GM18499 (cell line): ENCODE measurements around the gene PCNX3.
"Not testable (repeated sequence)": the region's sequence is repeated elsewhere in the genome, so short reads cannot be mapped to it uniquely, and the experiment has no call there.

Source experiments
- ATAC-seq: cut with Tn5 transposase; IDR thresholded peaks from one replicate; pipeline ENCODE4 v1.9.1; 2021; ENCODE audit warnings: moderate number of reproducible peaks; ENCODE audit not compliant: insufficient read depth, unreplicated experiment

Gene PCNX3

DNA sequence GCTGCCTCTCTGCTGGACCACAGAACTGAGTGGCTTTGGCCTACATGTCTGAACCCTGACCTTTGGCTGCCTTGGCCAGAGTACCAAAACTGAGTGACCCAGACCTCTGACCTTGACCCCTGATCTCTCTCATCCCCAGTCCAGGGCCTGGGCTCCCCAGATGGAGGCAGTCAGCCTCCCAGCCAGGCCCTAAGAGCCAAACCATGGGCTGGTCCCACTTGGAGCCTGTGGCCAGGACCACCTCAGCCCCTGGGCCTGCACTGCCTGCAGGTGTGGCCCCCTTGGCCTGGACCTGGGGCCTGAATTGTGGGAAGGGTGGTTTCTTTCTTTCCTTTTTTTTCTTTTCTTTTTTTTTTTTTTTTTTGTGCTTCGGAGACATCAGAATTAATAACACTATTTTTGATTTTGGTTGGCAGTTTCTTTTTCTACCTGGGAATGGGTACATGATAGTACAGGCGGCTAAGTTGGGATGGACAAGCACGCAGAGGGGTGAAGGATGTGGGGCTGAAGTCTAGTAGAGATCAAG is 21.5 kb downstream of the PCNX3 start:
- no peak for ATAC-seq

DNA sequence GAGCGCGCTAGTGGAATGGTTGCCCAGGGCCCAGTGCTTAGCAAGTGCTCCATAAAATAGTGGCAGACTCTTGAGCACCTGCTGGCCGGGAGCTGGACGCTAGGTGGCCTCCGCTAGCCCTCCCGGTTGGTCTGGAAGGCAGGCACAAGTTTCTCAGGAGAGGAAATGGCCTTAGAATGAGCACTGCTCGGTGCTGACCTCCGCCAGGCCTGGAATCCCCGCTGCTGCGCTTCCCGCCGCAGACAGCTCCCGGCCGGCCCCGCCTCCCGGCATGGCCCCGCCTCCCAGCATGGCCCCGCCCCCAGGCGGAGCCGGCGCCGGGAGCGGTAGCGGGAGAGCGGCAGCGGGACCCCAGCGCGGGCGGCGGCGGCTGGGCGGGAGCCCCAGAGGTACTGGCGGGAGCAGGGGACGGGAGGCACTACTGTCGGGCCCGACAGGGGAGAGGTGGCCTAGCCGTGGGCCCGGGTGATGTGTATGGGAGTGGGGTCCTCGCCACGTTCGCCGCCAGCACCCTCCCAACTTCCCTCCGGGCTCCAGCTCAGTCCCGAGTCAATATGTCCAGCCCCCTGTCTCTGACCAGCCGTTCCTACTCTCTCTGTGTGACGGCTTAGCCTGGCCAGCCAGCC is 22.3 kb downstream of the PCNX3 start, which contains the start of gene SIPA1:
Gene SIPA1, plus strand, starts transcription at position 308 of the 626 bp plus-strand sequence. CDS start 2,821 bp downstream, outside the sequence.
- no peak for ATAC-seq

DNA sequence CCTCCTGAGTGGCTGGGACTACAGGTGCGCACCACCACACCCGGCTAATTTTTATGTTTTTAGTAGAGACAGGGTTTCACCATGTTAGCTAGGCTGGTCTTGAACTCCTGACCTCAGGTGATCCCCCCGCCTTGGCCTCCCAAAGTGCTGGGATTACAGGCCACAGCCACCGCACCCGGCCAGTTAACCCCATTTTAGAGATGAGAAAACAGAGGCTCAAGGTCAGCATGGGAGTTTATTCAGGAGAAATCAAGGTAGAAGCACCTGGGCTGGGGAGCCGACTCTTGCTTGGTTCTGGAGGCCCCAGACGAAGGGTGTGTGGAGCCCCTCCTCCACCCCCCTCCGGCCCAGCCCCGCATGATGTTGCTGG is 23.6 kb downstream of the PCNX3 start:
- ATAC-seq: not testable (repeated sequence)

DNA sequence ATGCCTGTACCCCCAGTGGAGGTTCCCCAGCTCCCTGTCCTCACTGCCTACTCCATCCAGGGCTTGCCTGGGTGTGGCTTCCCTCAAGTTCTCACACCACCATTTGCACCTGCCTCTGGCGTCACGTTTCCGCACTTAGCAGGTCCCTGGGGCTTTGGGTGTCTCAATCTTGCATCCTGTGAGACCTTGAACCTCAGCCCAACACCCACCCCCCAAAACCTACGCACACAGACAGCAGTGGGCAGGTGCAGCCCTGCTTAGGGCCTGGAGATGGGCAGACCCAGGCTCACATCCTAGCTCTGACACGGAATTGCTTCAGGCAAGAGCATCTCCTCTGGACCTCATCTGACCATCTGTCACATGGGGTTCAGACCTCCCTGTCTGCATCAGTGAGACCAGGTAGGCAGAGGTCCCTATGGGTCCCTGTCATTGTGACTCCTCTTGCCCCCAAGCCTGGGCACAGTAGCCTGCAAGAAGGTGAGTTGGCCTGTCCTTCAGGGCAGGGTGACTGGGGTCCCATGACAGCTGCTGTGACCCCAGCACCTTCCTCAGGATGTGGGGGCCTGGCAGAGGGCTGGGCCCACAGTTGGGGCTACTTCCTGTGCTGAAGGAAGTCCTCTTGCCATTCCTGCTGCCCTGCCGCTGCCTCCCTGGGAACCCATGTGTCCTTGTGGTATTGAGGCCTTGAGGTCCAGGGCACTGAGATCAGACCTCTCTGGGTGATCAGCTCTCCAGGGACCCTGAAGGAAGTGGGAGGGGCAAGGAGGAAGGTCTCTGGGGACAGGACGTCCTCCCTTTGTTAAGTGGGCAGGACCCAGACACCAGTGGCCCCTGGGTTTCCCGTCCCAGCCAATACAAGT is 24.3 kb downstream of the PCNX3 start:
- ATAC-seq: no peak

DNA sequence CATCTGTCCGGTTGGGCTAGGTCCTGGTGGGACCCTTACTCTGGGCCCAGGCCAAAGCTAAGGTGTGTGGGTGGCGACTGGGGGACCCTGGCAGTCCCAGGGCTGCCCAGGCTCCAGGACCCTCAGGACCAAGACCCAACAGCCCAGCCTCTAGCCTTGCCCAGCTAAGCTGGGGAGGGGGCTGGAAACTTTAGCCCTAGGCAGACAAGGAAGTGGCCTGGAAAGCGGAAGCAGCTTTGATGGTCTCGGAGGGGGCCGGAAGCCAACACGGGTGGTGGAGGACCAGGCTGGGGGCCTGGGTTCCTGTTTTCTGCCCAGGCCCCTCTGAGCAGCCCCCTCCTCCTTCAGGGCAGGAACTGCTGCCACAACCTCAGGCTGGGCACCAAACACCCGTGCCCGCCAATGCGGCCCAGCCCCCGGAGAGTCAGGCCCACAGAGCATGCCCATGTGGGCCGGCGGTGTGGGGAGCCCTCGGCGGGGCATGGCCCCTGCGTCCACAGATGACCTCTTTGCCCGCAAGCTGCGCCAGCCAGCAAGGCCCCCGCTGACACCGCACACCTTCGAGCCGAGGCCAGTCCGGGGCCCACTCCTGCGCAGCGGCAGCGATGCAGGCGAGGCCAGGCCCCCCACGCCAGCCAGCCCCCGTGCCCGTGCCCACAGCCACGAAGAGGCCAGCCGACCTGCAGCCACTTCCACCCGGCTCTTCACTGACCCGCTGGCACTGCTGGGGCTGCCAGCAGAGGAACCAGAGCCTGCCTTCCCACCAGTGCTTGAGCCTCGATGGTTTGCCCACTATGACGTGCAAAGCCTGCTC is 25.1 kb downstream of the PCNX3 start:
- no peak for ATAC-seq

DNA sequence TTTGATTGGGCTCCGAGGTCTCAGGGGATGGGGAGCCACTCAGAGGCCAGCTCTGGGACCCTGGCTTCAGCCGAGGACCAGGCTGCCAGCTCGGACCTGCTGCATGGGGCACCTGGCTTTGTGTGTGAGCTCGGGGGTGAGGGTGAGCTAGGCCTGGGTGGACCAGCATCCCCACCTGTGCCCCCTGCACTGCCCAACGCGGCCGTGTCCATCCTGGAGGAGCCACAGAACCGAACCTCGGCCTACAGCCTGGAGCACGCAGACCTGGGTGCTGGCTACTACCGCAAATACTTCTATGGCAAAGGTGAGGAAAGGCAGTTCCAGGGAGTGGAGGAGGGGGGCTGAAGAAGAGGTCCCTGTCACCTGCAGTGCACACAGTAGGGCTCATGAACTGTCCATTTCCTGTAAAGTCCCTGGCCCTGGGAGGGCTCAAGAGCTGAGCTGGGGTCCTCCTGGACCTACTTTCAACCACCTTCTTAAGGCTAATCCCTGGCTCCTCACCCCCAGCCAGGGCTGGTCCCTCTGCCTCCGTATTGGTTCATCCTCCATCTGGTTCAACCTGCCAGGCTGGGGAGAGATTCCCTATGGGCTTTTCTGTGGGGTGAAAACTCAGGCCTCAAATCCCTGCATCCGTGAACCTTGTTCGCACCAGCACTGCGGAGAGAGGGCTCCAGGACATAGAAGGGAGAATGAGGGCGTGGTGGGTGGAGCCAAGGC is 25.9 kb downstream of the PCNX3 start:
- ATAC-seq: no peak

DNA sequence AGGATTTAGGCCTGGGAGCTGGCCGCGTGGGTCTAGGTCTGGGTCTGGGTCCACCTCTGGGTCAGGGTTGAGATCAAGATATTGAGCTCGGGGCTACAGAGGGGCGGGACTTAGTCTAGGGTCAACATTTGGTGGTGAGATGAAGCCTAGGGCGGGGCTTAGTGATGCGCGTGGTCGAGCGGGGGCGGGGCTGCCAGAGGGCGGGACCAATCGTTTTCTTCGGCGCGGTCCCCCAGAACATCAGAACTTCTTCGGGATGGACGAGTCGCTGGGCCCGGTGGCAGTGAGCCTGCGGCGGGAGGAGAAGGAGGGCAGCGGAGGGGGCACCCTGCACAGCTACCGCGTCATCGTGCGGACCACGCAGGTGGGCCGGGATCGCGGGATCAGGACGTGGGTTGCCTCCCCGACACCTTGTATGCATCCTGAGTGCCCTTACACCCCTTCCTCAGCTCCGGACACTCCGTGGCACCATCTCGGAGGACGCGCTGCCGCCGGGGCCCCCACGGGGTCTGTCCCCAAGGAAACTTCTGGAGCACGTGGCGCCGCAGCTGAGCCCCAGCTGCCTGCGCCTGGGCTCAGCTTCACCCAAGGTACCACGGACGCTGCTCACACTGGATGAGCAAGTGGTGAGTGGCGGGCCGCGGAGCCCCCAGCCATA is 26.6 kb downstream of the PCNX3 start:
- no peak for ATAC-seq

DNA sequence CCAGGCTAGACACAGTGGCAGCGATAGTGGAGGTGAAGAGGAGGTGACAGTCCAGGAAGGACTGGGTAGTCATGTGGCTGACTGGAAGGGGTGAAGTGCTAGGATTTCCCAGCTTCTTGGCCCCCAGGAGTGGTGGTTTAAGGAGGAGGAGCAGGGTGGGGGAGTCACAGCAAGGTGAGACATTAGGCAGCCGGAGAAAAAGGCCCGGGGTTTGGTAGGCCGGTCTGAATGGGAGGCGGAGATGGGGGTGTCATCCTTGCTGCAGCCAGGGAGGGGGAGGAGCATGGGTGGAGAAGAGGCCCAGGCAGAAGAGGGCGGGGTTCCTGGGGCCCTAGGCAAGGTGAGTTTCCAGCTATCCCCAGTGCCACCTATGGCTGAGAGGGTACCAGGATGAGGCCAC is 28.4 kb downstream of the PCNX3 start:
- no peak for ATAC-seq

DNA sequence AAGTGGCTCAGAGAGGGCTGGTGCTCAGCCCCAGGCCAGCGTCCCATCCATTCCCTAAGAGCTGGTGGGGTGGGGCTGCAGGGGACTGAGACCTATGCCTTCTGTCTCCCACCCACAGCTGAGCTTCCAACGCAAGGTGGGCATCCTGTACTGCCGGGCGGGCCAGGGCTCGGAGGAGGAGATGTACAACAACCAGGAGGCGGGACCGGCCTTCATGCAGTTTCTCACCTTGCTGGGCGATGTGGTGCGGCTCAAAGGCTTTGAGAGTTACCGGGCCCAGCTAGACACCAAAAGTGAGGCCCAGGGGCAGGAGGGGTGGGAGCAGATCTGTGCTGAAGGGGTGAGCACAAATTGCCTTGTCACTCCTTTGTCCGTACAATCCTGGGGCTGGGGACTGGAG is 29.3 kb downstream of the PCNX3 start:
- ATAC-seq: no peak

DNA sequence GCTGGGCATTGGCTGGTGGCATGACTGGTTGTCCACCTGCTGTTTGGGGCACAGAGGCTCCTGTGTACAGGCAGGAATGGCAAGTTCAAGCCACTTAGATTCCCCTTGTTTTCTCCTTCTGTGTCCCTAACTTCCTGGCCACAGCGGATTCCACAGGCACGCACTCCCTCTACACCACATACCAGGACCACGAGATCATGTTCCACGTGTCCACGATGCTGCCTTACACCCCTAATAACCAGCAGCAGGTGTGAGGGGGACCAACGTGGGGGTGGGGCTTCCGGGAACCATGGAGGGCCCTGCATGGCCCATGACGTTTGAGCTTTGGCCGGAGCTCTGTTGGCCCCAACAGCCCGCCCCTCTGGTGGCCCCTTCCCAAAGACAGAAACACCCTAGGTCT is 30.1 kb downstream of the PCNX3 start:
- no peak for ATAC-seq

DNA sequence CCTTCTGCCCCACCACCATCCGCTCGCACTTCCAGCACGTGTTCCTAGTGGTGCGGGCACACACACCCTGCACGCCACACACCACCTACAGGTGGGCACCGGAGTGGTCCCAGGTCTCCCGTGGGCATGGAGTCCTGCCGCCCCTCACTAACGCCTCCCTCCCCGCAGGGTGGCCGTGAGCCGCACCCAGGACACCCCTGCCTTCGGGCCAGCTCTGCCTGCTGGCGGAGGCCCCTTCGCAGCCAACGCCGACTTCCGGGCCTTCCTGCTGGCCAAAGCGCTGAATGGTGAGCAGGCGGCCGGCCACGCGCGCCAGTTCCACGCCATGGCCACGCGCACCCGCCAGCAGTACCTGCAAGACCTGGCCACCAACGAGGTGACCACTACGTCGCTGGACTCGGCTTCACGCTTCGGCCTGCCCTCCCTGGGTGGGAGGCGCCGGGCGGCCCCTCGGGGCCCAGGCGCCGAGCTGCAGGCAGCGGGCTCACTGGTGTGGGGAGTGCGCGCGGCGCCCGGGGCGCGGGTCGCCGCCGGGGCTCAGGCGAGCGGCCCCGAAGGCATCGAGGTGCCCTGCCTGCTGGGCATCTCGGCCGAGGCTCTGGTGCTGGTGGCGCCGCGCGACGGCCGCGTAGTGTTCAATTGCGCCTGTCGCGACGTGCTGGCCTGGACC is 30.8 kb downstream of the PCNX3 start:
- ATAC-seq: no peak

DNA sequence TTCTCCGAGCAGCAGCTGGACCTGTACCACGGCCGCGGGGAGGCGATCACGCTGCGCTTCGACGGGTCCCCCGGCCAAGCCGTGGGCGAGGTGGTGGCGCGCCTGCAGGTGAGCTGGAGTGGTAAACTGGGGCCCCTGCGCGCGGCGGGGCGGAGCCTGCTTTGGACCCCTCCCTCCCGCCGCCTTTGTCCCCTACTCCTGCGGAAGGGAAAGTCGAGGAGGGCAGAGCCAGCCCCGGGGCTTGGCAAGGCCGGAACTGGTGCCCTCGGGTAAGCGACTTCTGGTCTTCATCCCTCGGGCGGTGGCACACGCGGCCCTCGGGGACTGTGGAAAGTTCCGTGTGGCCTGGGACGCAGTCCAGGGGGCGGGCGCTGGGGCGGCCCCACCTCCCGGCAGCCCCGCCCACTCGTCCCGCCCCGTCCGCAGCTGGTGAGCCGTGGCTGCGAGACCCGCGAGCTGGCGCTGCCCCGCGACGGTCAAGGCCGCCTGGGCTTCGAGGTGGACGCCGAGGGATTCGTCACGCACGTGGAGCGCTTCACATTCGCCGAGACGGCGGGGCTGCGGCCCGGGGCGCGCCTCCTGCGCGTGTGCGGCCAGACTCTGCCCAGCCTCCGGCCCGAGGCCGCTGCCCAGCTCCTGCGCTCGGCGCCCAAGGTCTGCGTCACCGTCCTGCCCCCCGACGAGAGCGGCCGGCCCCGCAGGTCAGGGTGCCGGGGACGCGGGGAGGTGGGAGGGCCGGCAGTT is 31.6 kb downstream of the PCNX3 start:
- no peak for ATAC-seq

DNA sequence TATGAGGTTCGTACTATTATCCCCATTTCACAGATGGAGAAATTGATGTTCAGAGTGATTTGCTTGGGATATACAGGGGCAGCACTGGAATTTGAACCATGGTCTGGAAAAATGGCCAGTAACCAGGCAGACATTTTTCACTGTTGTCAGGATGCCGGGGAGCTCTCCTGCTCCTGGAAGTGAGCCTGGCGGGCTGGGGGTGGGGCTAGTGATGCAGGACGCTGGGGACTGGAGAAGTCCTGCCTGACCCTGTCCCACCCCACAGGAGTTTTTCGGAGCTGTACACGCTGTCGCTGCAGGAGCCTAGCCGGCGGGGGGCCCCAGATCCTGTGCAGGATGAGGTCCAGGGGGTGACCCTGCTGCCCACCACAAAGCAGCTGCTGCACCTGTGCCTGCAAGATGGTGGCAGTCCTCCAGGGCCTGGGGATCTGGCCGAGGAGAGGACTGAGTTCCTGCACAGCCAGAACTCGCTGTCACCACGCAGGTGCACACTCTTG is 33.5 kb downstream of the PCNX3 start:
- no peak for ATAC-seq

DNA sequence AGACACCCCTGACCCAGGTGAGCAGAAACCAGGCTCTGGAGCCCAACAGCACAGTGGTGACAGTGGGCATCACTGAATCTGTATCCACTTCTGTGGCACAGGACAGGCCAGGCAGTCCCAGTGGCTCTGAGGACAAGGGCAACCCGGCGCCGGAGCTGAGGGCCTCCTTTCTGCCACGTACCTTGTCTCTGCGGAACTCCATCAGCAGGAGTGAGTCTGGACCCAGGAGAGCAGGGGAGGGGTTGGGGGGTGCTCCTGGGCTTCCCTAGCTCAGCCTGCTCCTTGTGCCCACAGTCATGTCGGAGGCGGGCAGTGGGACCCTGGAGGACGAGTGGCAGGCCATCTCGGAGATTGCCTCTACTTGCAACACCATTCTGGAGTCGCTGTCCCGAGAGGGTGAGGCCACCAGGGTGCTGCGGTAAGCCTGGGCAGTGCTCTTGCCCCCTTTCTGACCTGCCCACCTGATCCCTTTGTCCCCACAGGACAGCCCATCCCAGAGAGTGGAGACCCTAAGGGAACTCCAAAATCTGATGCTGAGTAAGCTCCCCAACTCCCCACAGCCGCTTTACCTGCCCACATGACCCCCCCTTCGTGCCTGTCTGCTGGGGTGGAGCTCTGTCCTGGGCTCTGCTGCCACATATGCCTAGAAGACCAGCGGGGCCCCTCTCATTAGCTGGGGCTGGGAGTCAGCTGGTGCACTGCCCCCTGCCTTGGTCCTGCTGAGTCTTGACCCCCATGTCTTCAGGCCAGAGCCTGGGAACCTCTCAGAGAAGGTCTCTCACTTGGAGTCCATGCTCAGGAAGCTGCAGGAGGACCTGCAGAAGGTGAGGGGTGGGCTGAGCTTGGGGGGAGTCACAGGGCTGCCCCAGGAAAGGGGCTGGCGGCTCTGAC is 34.3 kb downstream of the PCNX3 start:
- no peak for ATAC-seq

DNA sequence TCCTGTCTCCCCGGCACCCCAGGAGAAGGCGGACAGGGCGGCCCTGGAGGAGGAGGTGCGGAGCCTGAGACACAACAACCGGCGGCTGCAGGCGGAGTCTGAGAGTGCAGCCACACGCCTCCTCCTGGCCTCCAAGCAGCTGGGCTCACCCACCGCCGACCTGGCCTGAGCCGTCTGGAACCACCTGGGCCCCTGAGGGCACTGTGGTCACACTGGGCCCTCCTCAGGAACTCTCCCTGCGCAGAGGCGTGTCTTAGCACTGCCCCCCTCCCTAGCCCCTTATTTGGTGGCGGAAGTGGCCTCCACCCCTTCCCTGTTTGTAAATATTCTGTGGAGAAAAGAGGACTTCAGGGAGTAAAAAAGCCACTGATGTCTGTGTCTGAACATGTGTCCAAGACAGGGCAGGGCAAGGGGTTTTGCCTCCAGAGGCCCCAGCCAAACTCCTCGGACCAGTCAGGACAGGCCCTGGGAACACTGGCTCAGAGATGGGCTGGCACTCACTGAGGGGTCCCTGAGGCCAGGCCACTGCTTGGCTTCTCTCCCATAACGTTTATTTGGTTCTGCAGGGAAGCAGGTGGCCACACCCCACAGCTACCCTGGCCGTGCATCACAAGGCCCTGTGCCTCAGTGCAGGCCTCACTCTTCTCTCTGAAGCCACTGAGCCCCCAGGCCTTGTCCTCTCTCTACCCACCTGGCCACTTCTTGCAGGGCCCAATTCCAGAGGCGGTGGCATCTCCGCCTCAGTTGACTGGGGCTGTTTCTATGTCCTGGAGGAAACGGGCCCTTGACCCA is 35.2 kb downstream of the PCNX3 start:
- no peak for ATAC-seq

DNA sequence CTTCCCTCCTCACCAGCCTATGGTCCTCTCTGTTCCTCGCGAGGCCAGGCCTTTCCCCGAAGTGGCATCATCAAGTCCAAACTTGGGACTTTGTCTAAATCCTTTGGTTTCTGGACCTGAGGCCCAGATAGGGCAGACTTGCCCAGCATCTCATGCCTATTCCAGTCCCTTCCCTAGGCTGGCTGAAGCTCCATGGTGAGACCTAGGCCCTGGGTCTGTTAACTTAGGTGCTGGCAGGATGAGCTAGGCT is 35.7 kb downstream of the PCNX3 start:
- ATAC-seq: no peak
